ENCODE data around the gene ASB6.

ASB6 gene

DNA sequence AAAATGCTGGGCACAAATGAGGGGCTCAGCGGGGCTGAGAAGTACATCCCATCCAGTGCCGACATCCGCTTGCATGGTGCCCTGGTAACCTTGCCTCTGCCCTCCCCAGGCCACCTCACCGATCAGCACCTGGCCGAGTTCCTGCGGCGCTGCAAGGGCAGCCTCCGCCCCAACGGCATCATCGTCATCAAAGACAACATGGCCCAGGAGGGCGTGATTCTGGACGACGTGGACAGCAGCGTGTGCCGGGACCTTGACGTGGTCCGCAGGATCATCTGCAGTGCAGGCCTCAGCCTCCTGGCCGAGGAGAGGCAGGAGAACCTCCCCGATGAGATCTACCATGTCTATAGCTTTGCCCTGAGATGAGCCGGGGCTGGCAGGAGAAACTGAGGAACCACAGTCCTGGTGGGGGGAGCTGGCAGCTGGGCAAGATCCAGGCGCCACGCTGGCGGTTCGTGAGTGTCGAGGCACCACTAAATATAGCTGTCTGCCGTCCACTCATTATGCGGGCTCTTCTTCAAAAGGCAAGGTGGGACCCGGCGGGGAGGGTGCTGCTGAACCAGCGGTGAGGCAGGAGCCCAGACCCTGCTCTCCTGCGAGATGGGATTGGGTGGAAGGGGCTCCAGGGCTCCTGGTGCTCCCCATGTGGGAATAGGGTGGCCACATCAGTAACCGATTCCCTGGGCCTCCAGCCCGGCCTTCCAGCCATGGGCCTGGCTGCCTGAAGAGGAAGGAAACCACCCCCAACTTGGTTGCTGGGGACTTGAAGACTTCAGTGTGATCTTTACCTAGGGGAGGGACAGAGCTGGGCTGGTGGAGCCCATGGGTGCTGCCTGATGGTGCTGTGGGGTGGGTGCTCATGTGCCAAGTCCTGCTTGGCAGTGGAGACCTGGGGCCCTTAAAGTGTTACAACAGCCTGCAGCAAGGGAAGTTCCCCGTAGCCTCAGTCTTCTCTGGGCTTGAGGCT is 6.6 kb downstream of the ASB6 start:
- no peak for DNase-seq (ENCODE audit: low read depth in 1 of 2, low spot score in 1 of 2)
- in situ Hi-C loops (cut with HindIII; ENCODE audit: low pct_unique_long_range_greater_than_20kb, low sequenced_read_pairs): no loop called here
- no peak for TF ChIP-seq JUND (IDR thresholded peaks at IDR 0.05; ENCODE audit: low read depth)

DNA sequence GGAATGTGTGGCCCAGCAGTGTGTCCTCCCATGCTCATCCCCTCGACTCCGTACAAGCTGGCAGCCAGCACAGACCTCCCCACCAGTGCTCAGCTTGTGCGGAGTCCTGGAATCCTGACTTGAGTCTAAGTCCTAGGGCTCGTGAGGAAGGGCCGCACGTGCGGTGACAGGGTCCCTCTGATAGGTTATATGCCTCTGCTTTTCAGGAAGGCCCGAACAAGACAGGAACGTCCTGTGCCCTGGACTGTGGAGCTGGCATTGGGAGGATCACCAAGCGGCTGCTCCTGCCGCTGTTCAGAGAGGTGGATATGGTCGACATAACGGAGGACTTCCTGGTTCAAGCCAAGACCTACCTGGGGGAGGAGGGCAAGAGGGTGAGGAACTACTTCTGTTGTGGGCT is 8.1 kb downstream of the ASB6 start:
- in situ Hi-C loops (cut with HindIII; ENCODE audit: low pct_unique_long_range_greater_than_20kb, low sequenced_read_pairs): no loop called here
- TF ChIP-seq JUND (IDR thresholded peaks at IDR 0.05; ENCODE audit: low read depth): no peak
- DNase-seq (ENCODE audit: low read depth in 1 of 2, low spot score in 1 of 2): no peak

DNA sequence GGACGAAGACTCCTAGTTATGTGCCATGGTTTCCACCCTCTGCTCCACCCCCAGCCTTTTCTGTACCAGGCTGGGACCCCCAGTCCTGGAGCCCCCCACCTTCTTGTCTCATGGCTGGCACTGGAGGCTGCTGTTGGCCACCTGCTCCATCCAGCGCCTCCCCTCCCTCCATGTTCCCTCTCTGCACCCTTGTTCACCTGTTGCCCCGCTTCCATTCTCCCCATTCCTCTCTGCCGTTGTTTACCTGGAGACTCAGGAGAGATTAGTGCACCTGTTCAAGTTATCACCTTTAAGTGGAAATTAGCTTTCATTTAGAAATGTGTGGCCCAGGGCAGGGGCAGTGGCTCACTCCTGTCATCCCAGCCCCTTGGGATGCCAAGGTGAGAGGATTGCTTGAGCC is 8.7 kb downstream of the ASB6 start:
- no peak for TF ChIP-seq JUND (IDR thresholded peaks at IDR 0.05; ENCODE audit: low read depth)
- DNase-seq (ENCODE audit: low read depth in 1 of 2, low spot score in 1 of 2): no peak
- in situ Hi-C loops (cut with HindIII; ENCODE audit: low pct_unique_long_range_greater_than_20kb, low sequenced_read_pairs): no loop called here

DNA sequence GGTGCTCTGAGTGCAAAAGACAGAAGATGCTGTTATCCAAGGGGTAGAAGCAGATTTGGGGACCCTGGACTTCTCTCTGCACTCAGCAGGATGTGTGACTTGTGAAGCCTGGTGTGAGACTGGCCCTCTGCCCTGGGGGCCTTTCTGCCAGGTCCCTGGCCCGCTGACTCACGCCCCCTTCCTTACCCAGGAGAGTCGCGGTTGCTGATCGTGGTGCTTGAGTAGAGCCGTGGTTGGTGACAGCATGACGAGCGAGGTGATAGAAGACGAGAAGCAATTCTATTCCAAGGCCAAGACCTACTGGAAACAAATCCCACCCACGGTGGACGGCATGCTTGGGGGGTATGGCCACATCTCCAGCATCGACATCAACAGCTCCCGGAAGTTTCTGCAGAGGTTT is 9.5 kb downstream of the ASB6 start:
- DNase-seq (ENCODE audit: low read depth in 1 of 2, low spot score in 1 of 2): no peak

GRCh38 chr9:129631674-129632129 is 10.2 kb downstream of the ASB6 start:
- in situ Hi-C loops (cut with HindIII; ENCODE audit: low pct_unique_long_range_greater_than_20kb, low sequenced_read_pairs): no loop called here
- DNase-seq (ENCODE audit: low read depth in 1 of 2, low spot score in 1 of 2): no peak
- TF ChIP-seq JUND (IDR thresholded peaks at IDR 0.05; ENCODE audit: low read depth): no peak

More for the DNA sequence above, 9.5 kb downstream of the ASB6 start:
- no peak for TF ChIP-seq JUND (IDR thresholded peaks at IDR 0.05; ENCODE audit: low read depth)
- in situ Hi-C loops (cut with HindIII; ENCODE audit: low pct_unique_long_range_greater_than_20kb, low sequenced_read_pairs): no loop called here

DNA sequence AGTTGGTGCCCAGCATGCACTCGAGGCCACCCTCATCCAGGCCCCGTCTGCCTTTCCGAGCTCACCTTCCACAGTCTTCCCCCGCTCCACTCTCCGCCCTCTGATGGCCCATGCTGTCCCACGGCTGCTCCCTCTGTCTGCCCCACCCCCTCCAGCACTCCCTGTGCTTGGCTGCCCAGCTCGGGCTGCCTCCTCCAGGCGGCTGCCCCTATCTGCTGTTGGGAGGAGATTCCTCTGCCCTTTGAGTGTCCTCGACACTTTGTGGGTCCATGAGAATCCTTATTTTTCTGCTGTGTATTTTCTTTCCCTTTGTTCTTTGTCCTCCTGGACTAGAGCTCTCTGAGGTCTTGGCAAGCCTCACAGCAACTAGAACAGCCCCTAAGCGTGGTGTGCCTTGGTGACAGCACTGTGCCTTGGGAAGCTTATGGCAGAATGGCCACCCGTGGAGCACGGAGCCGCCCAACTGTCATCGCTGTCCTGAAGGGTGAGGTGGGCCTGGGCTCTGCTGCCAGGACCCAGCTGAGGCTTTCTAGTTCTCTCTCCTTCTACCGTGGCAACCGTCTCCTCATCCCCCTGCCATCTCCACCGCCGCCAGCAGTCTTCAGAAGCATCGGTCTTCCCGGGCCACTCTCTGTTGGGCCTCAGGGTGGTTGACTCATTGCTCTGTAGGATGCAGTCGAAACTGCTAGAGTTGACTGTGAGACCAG is 10.8 kb downstream of the ASB6 start:
- in situ Hi-C loops (cut with HindIII; ENCODE audit: low pct_unique_long_range_greater_than_20kb, low sequenced_read_pairs): no loop called here
- no peak for TF ChIP-seq JUND (IDR thresholded peaks at IDR 0.05; ENCODE audit: low read depth)
- no peak for DNase-seq (ENCODE audit: low read depth in 1 of 2, low spot score in 1 of 2)

DNA sequence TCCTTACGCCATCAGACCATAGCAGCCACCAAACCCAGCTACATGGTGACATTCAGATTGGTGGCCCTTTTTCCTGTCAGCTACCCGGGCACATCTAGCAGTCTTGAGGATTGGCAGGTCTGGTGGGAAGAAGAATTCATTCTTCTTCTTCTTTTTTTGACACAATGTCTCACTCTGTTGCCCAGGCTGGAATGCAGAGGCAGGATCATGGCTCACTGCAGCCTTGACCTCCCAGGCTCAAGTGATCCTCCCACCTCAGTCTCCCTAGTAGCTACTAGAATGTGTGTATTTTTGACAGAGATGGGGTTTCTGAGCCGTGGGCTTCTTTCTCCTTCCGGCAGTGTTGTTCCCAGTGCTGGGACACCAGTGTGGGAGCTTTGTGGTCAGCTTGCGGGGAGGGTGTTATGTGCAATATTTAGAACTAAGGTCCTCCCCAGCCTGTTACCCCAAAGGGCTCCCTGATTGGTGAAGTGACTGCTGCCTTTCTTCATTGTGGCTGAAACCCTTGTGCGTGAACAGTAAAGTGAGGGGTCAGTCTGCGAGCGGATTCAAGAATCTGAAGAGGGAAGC is 12.6 kb downstream of the ASB6 start:
- no peak for TF ChIP-seq JUND (IDR thresholded peaks at IDR 0.05; ENCODE audit: low read depth)
- in situ Hi-C loops (cut with HindIII; ENCODE audit: low pct_unique_long_range_greater_than_20kb, low sequenced_read_pairs): no loop called here
- no peak for DNase-seq (ENCODE audit: low read depth in 1 of 2, low spot score in 1 of 2)

DNA sequence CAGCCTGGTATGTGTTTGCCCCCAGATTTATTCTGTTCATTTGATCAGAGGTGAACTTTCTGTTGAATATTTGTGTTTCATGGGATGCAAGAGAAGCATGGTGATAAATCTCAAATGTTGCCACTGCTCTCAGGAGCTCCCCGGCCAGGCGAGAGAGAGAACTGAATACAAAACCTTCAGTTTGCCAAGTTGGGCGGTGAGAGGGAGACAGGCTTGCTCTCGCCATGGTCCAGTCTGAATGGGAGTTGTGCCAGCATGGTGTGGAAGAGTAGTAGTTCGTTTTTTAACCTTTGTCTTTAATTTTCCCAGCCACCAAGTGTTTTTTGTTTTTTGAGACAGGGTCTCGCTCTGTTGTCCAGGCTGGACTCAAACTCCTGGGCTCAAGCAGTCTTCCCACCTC is 13.2 kb downstream of the ASB6 start:
- no peak for DNase-seq (ENCODE audit: low read depth in 1 of 2, low spot score in 1 of 2)
- in situ Hi-C loops (cut with HindIII; ENCODE audit: low pct_unique_long_range_greater_than_20kb, low sequenced_read_pairs): no loop called here
- no peak for TF ChIP-seq JUND (IDR thresholded peaks at IDR 0.05; ENCODE audit: low read depth)

DNA sequence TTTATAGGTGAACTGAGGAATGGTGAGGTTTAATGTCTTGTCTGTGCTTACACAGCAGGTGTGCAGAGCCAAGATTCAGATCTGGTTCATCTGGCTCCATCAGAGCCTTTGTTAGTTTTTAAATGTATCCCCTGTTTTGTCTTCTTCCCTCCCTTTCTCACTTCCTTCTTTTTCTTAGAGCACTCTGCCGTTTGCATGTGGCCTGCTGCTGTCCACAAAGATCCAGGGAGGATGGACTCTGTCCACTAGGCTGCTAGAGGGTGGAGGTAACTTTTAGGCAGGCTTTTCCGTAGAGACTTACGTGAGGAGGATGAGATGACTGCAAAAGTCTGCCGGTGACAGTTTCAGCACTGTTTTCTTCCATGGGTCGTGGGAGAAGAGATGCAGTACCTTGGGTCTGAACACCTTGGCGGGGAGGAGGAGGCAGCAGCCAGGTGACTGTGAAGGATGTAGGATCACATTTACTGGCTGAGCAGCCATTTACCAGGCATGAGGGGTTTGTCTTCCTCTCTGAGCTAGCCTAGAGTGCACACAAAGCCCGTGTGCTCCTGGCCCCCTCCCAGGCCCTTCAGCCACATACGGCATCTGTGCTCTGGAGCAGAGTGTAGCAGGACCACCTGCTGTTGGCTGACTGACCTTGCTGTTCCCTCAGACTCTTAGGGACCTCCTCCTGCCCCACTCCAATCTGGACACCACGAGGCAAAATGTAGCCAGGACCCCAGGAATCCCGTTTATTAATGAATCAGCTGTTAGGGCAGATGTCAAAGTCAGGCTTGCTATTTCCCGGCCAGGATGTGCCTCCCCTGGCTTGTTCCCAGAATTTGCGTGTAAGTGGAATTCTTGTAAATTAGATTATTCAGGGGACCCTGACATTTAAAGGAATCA is 14.2 kb downstream of the ASB6 start:
- TF ChIP-seq JUND (IDR thresholded peaks at IDR 0.05; ENCODE audit: low read depth): no peak
- in situ Hi-C loops (cut with HindIII; ENCODE audit: low pct_unique_long_range_greater_than_20kb, low sequenced_read_pairs): no loop called here
- no peak for DNase-seq (ENCODE audit: low read depth in 1 of 2, low spot score in 1 of 2)

DNA sequence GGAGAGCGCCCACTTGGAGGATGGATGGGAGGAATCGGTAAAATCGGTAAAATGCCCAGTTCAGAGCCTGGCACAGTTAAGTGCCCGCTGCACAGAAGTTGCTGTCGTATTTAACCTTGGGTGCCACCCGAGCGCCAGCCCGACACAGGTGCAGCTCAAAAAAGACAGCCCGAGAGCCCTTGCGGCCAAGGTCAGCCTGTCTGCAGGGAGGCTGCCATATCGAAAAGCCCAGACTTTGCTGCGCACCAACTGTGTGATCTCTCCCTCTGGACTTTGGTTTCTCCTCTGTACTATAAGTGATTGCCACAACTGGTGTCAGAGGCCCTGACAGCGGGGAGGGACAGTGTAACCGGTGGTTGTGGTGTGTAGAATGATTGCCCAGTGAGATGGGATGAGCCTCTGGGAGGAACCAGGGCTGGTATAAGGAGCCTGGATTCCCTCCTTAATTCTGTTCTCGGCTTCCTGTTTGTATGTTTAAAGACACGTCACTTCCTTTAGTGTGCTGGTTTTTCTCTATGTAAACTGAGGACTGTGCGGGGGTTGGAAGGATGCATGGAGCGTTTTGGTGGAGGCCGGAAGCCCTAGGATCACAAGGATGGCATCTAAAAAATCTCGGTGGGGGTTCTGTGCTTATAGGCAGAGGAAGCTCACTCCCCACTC is 15.2 kb downstream of the ASB6 start:
- no peak for DNase-seq (ENCODE audit: low read depth in 1 of 2, low spot score in 1 of 2)
- in situ Hi-C loops (cut with HindIII; ENCODE audit: low pct_unique_long_range_greater_than_20kb, low sequenced_read_pairs): no loop called here
- no peak for TF ChIP-seq JUND (IDR thresholded peaks at IDR 0.05; ENCODE audit: low read depth)

DNA sequence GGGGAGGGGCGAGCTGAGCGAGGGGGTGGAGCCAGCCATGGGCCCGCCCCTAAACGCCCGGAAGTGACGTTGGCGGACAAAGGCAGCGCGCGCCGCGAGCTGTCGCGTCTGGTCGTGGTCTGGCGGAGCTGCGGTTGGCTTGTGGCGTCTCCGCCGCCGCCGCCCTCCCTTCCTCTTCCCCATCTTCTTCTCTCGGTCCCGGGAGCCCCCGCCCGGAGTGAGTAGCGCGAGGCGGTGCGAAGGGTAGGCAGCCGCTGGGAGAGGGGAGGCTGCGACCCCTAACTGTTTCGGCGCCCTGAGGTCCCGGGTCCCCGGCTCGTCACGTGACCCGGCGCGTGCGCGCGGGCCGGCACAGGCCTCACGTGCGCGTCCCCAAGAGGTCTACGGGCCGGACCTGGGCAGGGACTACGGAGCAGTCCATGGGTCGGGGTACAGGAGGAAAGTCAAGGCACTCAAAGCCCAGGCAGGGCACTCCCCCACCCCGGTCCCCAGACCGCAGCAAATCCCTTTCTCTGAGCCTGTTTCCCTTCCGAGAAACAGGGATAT is 15.8 kb downstream of the ASB6 start, which contains the start of gene NTMT1:
Gene NTMT1, plus strand, starts transcription at position 85 of the 546 bp plus-strand sequence. CDS start 6,541 bp downstream, outside the sequence.
- no peak for TF ChIP-seq JUND (IDR thresholded peaks at IDR 0.05; ENCODE audit: low read depth)
- in situ Hi-C loops (cut with HindIII; ENCODE audit: low pct_unique_long_range_greater_than_20kb, low sequenced_read_pairs): no loop called here
- DNase-seq (ENCODE audit: low read depth in 1 of 2, low spot score in 1 of 2): peak; percentile 92 to 93
